Kidney tubule cell (primary cell): Measurements from ENCODE around the gene KCNT2.
"Not testable (repeated sequence)": the region's sequence is repeated elsewhere in the genome, so short reads cannot be mapped to it uniquely, and the experiment has no call there.

ENCODE experiments used
- DNase-seq: peaks from one replicate; pipeline ENCODE4 v3.0.0-alpha.2; 2018; ENCODE audit warnings: low spot score

KCNT2 gene

GRCh38 chr1:196513821-196514220, 94.4 kb downstream of the KCNT2 start:
- DNase-seq = no peak

GRCh38 chr1:196510451-196510850, 97.8 kb downstream of the KCNT2 start:
- DNase-seq = no peak

- DNase-seq = not testable (repeated sequence)
Observed at GRCh38 chr1:196504224-196504623, 104.0 kb downstream of the KCNT2 start.

- DNase-seq = no peak
Observed at GRCh38 chr1:196502437-196502836, 105.8 kb downstream of the KCNT2 start.

- DNase-seq = no peak
Observed at GRCh38 chr1:196501760-196502428, 106.3 kb downstream of the KCNT2 start.

GRCh38 chr1:196497817-196498216, 110.4 kb downstream of the KCNT2 start:
- no peak for DNase-seq

GRCh38 chr1:196494766-196495165, 113.5 kb downstream of the KCNT2 start:
- DNase-seq = no peak

GRCh38 chr1:196493881-196494280, 114.4 kb downstream of the KCNT2 start:
- no peak for DNase-seq

GRCh38 chr1:196488579-196488978, 119.7 kb downstream of the KCNT2 start:
- no peak for DNase-seq

GRCh38 chr1:196486346-196486745, 121.9 kb downstream of the KCNT2 start:
- no peak for DNase-seq

GRCh38 chr1:196481616-196482015, 126.6 kb downstream of the KCNT2 start:
- no peak for DNase-seq

- no peak for DNase-seq
Observed at GRCh38 chr1:196477262-196477661, 131.0 kb downstream of the KCNT2 start.

GRCh38 chr1:196467230-196467925, 140.9 kb downstream of the KCNT2 start:
- DNase-seq = peak; percentile 68

GRCh38 chr1:196466654-196467053, 141.6 kb downstream of the KCNT2 start:
- peak; percentile 93 for DNase-seq

GRCh38 chr1:196466166-196466565, 142.1 kb downstream of the KCNT2 start:
- DNase-seq = no peak

- peak; percentile 44 for DNase-seq
Observed at GRCh38 chr1:196464480-196464941, 143.7 kb downstream of the KCNT2 start.

- DNase-seq = no peak
Observed at GRCh38 chr1:196462086-196462485, 146.2 kb downstream of the KCNT2 start.

- DNase-seq = no peak
Observed at GRCh38 chr1:196461521-196461920, 146.7 kb downstream of the KCNT2 start.

- DNase-seq = no peak
Observed at GRCh38 chr1:196459383-196459782, 148.9 kb downstream of the KCNT2 start.

- no peak for DNase-seq
Observed at GRCh38 chr1:196454792-196455191, 153.4 kb downstream of the KCNT2 start.

- DNase-seq = no peak
Observed at GRCh38 chr1:196451103-196451502, 157.1 kb downstream of the KCNT2 start.

- no peak for DNase-seq
Observed at GRCh38 chr1:196450143-196451095, 157.8 kb downstream of the KCNT2 start.
